H1 (cell line): Measurements from ENCODE around the gene TBX3. TPM values are rescaled to one million over a fixed set of nuclear protein-coding genes. Genes with fewer than 3 reads are reported as not detected.

Source experiments
- GABPA ChIP-seq: IDR thresholded peaks from 2 replicates; pipeline ENCODE4 v1.6.1; 2011; ENCODE audit warnings: mild to moderate bottlenecking, low read length, moderate library complexity, borderline replicate concordance; ENCODE audit not compliant: insufficient read depth
- SIX5 ChIP-seq: IDR thresholded peaks from 2 replicates; pipeline ENCODE4 v1.6.1; 2011; ENCODE audit warnings: mild to moderate bottlenecking, low read depth, low read length
- polyA plus RNA-seq, 7 experiments: library from polyadenylated mRNA; depleted of rRNA in 3 of 7; stranded (reverse) in 5 of 7; unstranded in 2 of 7; fragments of >200 nt in 5 of 7; fragments of 200-250 nt in 2 of 7; gene quantifications; 1 replicate in 5 of 7; 2 replicates in 1 of 7; 4 replicates in 1 of 7; pipeline versions ENCODE4 v1.2.1 to v1.2.3, GENCODE V29; 2011 to 2013; ENCODE audit warnings: missing spikeins in 2 of 7, mixed read lengths in 2 of 7
- total RNA-seq: library from RNA; stranded (reverse); fragmentation: NEBNext Ultra II Directional; extraction: Animal tissue kit (Norgen Biotek cat#: 25700); gene quantifications from 2 replicates; pipeline ENCODE4 v1.2.1, GENCODE V29; 2021

TBX3 gene
- total and polyA plus RNA-seq, 2 of the 8 experiments (the other 6 are each of a cell fraction or from before 2014, with no cell fraction given) = 0.09 to 1.0 TPM

DNA sequence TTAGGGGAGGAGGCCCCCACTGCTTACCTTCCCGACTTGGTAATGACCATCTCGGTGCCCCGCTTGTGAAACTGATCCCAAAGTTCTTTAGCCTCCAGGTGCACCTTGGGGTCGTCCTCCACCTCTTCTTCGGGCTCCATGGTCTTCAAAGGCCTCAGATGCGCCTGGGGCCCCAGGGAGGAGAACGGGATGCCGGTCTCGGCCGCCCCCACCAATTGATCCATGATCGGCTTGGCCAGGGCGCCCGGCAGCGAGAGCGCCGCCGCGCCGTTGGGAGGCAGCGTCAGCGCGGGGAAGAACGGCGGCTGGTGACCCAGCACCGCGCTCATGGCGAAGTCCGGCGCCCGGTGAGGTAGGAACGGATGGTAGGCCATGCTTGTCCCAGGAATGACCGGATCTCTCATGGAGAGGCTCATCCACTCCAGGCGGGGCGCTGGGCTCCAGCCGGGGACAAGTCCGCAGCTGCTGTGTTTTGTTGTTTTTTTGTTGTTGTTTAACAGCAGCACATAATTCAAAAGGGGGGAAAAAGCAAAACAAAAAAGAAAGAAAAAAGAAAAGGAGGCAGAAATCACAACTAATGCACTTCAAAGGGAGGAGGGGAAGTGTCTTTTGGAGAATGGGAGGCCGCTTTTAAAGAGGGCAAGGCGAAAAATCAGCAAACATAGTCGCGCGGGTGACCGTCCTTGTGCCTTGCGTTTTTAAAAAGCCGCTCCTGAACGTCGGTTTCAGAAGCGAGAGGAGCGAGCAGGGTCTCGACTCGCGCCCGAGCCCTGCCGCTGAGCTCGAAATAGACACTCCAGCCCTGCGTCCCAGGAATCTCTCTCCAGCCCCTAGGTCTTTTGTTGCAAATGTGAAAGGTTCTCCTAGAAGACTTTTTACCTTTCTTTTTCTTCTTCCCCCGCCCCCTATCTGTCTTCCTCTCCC, 928 bp downstream of the TBX3 start (continued):
- TF ChIP-seq SIX5 = no peak
- 0 out of 2 replicates have a peak, but pooled peaks have one; percentile 54 for TF ChIP-seq GABPA
- TF ChIP-seq, all 59 proteins: peak for 9
